GM21717 (cell line): ENCODE data around the gene TMEM86B.

Experiments used
- ATAC-seq: cut with Tn5 transposase; IDR thresholded peaks from one replicate; pipeline ENCODE4 v1.9.1; 2021; ENCODE audit warnings: mild to moderate bottlenecking, moderate library complexity; ENCODE audit not compliant: unreplicated experiment

TMEM86B gene

DNA sequence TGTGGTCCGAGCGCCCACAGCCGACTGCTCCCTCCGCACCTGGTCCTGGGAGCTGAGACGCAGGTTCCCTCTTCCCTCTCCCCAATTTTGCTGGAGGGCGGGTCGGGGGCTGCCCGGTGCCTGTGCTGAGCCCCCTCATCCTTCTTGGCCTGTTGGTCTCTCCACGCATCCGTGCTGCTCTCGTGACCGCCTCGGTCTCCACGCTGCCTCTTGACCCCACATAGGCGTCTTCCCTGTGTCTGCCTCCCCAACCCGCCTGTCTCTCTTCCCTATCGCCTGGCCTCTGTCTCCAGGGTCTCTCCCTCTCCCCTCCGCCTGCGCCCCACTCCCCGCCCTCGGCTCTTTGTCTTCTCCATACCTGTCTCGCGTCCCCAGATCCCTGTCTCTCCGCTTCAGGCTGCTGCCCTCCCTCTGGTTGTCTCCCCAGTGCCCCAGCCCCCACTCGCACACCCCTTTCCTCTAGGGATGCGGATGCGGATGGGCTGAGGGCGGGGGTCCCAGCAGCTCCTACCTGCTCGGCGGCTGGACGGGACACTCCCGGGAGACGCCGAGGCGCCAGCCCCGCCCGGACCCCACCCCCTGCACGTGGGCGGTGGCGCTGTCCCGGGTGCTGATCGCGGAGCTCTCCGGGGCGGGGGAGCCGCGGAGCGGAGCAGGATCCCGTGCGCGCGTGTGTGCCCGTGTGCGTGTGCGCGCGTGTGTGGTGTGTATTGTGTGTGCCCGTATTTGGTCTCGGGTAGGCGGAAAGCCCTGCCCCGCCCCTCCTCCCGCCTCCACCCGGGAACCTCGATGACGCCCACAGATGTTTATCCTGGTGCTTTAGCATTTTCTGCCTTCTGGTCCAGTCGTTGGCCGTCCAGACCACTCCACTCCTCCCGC lies 48.7 kb downstream of the TMEM86B start, which contains the start of gene SYT5:
Gene SYT5 (minus strand): TSS at position 684 of the 879 bp plus-strand sequence. CDS start 1,248 bp downstream, outside the sequence.
- ATAC-seq = no peak

- ATAC-seq = peak; percentile 63
Measured at GRCh38 chr19:55178781-55179599, 49.6 kb downstream of the TMEM86B start.
